Testis (tissue), 3 donors: Measurements from ENCODE around the gene UGT3A2. TPM values are rescaled to one million over a fixed set of nuclear protein-coding genes. Genes with fewer than 3 reads are reported as not detected.

Experiments used
- DNase-seq: peaks from one replicate; pipeline ENCODE4 v3.0.0-alpha.2; 2019
- H3K27ac ChIP-seq, 2 donors: fragments of 200-600 bp; sonication (generic); one replicate each; pipeline ENCODE4 v1.5.1; 2019
- H3K27me3 ChIP-seq: fragments of 200-600 bp; sonication (generic); one replicate; pipeline ENCODE4 v1.5.1; 2019
- H3K36me3 ChIP-seq: fragments of 200-600 bp; sonication (generic); one replicate; pipeline ENCODE4 v1.5.1; 2017; ENCODE audit warnings: low read depth; ENCODE audit errors: missing control alignments
- H3K4me1 ChIP-seq: fragments of 200-600 bp; sonication (generic); one replicate; pipeline ENCODE4 v1.5.1; 2019
- H3K4me3 ChIP-seq, 2 donors: fragments of 200-600 bp; sonication (generic); one replicate each; pipeline ENCODE4 v1.5.1; 2017 to 2019
- H3K9me3 ChIP-seq: fragments of 200-600 bp; sonication (generic); one replicate; pipeline ENCODE4 v1.5.1; 2017
- POLR2A ChIP-seq: fragments of 450-650 bp; IDR thresholded peaks from one replicate; pipeline ENCODE4 v1.6.1; 2017; ENCODE audit warnings: antibody characterized with exemption, mild to moderate bottlenecking, moderate library complexity
- WGBS, 2 donors: methylation state at CpG; one replicate each; pipeline ENCODE4 v1.1.5; 2018; 5-methylcytosine and 5-hydroxymethylcytosine counted together
- intact Hi-C: fragments of 100-400 bp; cut with DNase I; formaldehyde crosslinking; loops from one replicate; pipeline ENCODE4 v1.15.1; 2023; ENCODE audit warnings: low total_unique reads
- polyA plus RNA-seq: library from polyadenylated mRNA; stranded (reverse); fragments of 350-450 nt; fragmentation: Illumina TruSeq; extraction: RNeasy Lipid Tissue Mini Kit (QIAGEN cat#74804); gene quantifications from one replicate; pipeline ENCODE4 v1.2.3, GENCODE V29; 2014; ENCODE audit warnings: low read depth, low replicate concordance; ENCODE audit not compliant: insufficient read depth
- total RNA-seq, 2 donors: library from RNA; depleted of rRNA; stranded (reverse); fragments of >200 nt; gene quantifications; one replicate each; pipeline ENCODE4 v1.2.3, GENCODE V29; 2016
- TF ChIP-seq, protein P1 (sequence below), 3 experiments: fragments of 450-650 bp in 2 of 3; fragments of 200-600 bp in 1 of 3; sonication (generic) in 1 of 3; IDR thresholded peaks; one replicate each; pipeline ENCODE4 v1.5.1; 2016 to 2019; ENCODE audit warnings: antibody characterized with exemption in 3 of 3, mild to moderate bottlenecking in 2 of 3, moderate library complexity in 1 of 3

Gene UGT3A2
- total and polyA plus RNA-seq, 3 donors from 2014 or later: 6.9 to 14.9 (median 10.8) TPM

DNA sequence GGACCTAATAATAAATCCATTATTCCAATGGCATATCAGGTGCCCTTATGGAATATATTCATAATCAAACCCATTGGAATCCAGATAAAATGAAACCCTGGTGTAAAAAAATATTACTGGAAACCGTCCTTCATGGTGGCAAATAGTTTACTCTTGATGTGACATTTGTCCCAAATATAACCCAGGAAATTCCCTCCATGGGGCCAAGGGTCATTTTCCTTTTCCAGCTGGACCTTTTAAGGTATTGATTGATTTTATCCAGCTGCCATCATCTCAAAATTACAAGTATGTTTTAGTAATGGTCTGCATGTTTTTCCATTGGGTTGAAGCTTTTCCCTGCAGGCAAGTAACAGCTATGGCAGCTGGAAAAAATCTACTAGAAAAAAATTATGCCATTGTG, 67.1 kb downstream of the UGT3A2 start:
- no peaks in the 10 kb centered on the region for H3K4me1 ChIP-seq
- H3K27me3 ChIP-seq: no peaks in the 10 kb centered on the region
- no peaks in the 10 kb centered on the region for H3K36me3 ChIP-seq
- no peak overlapping the region for H3K27ac ChIP-seq
- no peak for DNase-seq
- H3K4me3 ChIP-seq: no peak overlapping the region
- TF ChIP-seq, protein P1, sequence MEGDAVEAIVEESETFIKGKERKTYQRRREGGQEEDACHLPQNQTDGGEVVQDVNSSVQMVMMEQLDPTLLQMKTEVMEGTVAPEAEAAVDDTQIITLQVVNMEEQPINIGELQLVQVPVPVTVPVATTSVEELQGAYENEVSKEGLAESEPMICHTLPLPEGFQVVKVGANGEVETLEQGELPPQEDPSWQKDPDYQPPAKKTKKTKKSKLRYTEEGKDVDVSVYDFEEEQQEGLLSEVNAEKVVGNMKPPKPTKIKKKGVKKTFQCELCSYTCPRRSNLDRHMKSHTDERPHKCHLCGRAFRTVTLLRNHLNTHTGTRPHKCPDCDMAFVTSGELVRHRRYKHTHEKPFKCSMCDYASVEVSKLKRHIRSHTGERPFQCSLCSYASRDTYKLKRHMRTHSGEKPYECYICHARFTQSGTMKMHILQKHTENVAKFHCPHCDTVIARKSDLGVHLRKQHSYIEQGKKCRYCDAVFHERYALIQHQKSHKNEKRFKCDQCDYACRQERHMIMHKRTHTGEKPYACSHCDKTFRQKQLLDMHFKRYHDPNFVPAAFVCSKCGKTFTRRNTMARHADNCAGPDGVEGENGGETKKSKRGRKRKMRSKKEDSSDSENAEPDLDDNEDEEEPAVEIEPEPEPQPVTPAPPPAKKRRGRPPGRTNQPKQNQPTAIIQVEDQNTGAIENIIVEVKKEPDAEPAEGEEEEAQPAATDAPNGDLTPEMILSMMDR (IDR thresholded peaks at IDR 0.05): no peak
- TF ChIP-seq POLR2A: no peak
- no peaks in the 10 kb centered on the region for H3K9me3 ChIP-seq
- 78 to 86% methylated on average over 1 of the region's 1 CpG for WGBS, 2 donors
- intact Hi-C loops: no loop called here

DNA sequence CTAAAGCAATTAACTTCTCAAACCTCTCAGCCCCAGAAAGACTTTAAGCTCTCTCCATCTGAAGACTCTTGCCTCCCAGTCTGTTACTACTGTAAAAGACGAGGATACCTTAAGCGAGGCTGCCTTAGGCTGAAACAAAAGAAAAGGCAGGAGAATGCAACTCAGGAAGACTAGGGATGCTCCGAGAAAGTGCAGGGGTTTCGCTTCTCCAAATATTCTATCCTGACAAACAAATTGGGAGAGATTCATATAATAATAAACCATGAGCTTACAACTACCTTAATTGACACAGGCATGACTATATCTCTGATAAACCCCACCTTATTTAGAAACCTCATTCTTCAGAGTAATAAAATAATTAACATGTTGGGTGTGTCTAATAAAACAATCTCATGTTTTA, 70.6 kb downstream of the UGT3A2 start:
- 89% methylated on average over 4 of the region's 4 CpGs for WGBS, 2 donors
- Histone ChIP-seq H3K4me3 (no peak overlapping the region), H3K27ac (no peak overlapping the region), H3K36me3 (no peaks in the 10 kb centered on the region), H3K4me1 (no peaks in the 10 kb centered on the region), H3K27me3 (no peaks in the 10 kb centered on the region), H3K9me3 (no peaks in the 10 kb centered on the region)
- TF ChIP-seq POLR2A: no peak
- TF ChIP-seq, protein P1 (IDR thresholded peaks at IDR 0.05): no peak
- intact Hi-C loops: no loop called here
- DNase-seq: no peak

DNA sequence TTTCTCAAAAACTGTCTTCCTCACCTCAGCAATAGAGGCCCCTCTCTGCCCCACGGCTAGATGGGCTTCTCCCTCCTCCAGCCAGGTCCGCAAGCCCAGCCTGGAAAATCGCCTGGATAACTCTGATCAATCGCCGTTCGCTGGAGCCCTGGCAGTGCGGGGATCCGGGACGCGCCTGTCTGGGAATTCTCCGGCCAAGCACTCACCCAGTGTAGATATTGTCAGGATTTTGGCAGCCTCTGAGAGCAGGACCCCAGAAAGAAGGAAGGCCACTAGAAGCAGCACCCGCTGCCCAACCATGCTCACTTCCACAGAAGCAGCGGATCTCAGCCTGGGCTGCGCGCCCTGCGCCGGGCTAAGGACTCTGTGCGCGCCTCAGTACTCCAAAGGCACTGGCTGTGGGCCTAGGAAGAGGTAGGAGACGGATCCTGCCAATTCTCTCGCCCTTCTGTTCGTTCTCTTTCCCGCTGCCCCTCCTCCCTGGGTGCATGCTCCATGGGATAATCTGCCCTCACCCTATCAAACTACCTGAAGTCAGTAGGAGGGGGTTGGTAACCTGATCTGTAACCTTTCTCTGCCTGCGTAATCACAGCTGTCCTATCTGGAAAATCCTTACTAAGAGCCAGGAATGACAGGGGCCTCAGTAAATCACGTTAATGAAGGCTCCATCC, 75.6 kb downstream of the UGT3A2 start, which contains the start of gene UGT3A1:
UGT3A1 (minus strand) TSS at position 450 of the 671 bp plus-strand sequence; CDS start at position 300, 150 bp downstream.
- 4 to 6% methylated on average over 19 to 25 of the region's 25 CpGs for WGBS, 2 donors
- no peak for DNase-seq
- intact Hi-C loops: no loop called here

DNA sequence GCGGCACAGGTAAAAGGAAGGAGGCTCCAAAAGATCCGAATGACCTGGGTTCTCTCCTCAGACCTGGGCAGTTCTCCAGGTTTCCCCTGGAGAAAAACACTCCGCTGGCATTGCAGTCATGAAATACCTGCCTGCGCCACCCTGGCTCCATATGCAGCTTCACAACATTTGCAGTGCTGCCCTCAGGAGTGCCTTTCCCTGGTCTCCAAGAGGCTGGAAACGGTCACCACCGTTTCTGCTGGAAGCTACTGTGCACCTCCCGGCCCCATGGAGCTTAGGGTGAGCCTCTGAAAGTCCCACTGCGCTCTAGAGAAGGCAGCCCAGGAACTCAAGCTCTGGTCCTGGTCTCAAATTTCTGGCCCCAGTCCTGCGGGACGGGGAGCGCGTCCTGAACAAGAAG, 76.2 kb downstream of the UGT3A2 start:
- WGBS, 2 donors: 17 to 34% methylated on average over 12 of the region's 12 CpGs
- no peaks in the 10 kb centered on the region for H3K9me3 ChIP-seq

More for the DNA sequence above, 75.6 kb downstream of the UGT3A2 start, which contains the start of gene UGT3A1:
- H3K9me3 ChIP-seq: no peaks in the 10 kb centered on the region
- no peak within 1 kb of the TSS for H3K27ac ChIP-seq
- H3K4me3 ChIP-seq: peak within 1 kb of the TSS; percentile 9 to 34
- H3K27me3 ChIP-seq: no peaks in the 10 kb centered on the region
- TF ChIP-seq, protein P1 (IDR thresholded peaks at IDR 0.05): no peak
- TF ChIP-seq POLR2A: no peak
- no peaks in the 10 kb centered on the region for H3K4me1 ChIP-seq
- H3K36me3 ChIP-seq: no peaks in the 10 kb centered on the region

More for the DNA sequence above, 76.2 kb downstream of the UGT3A2 start:
- intact Hi-C loops: no loop called here
- Histone ChIP-seq H3K36me3 (no peaks in the 10 kb centered on the region), H3K4me3 (peak overlapping the region; percentile 9 to 34), H3K4me1 (no peaks in the 10 kb centered on the region), H3K27ac (no peak overlapping the region), H3K27me3 (no peaks in the 10 kb centered on the region)
- no peak for DNase-seq
- TF ChIP-seq POLR2A: no peak
- TF ChIP-seq, protein P1 (IDR thresholded peaks at IDR 0.05): no peak
